ENCODE data around the gene KRTAP10-8.
"Not testable (repeated sequence)": the region's sequence is repeated elsewhere in the genome, so short reads cannot be mapped to it uniquely, and the experiment has no call there.

KRTAP10-8 gene

DNA sequence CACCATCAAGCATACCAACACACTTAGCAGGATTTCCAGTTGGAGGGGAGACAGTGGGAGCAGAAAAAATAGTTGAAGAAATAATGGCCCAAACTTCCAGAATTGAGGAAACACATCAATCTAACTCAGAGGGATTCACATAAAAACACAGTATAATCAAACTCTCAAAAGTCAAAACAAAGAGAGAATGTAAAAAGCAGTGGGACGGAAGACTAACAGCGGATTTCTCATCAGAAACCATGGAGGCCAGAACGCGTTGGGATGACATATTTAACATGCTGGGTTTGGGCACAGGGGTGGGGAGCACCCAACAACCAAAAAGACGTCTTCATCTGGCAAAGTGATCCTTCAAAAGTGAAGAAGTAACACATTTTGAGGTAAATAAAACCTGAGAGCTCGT is 8.0 kb downstream of the KRTAP10-8 start:
- no peak for DNase-seq

DNA sequence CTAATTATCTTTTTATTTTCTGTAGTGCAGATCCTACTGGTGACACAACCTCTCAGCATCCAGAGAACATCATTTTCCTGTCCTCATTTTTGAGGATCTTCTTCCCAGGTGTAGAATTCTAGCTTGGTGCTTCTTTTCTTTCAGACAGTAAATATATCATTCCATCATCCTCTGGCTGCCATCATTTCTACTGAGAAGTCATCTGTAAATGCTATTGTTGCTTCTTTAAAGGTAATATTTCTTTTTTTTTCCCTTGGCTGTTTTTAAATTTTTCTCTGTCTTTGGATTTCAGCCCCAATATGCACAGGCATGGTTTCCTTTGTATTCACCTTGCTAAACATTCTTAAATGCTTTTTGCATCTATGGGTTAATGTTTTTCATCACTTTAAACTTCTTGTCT is 11.7 kb downstream of the KRTAP10-8 start:
- DNase-seq, result no peak

DNA sequence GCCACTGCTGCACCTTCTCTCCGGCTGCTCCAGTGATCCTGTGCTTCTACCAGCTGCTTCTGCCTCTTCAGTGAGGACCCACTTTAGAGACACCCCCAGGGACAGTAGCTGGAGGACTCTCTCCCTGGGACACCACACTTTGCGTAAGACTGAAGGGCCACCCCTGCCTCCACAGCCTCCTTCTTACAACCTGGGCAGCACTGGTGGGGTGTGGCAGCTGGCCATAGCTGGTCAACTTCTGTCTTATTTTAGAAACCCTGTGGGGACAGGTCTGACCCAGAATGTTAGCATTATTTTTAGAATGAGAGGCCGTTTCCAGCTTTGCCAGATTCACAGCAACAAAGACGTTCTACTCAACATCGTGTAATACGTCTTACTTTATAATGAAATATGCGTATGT is 13.9 kb downstream of the KRTAP10-8 start:
- no peak for DNase-seq

DNA sequence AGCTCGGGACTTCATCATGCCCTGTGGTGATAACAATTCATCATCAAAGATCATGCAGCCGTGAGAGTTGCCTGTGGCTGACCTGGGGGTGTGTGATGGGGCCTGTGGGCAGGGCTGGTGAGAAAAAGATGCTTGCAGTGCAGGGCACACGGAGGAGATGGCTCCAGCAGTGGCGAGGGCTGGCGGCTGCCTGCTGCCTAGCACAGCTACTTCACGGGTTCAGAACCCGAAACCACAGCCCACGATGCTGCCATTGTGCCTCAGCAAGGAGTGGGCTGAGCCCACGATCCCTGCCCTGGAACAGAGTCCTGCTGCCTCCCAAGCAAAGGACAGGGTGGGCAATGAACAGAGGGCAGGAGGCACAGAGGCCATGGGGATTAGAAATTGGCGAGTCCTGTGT is 14.4 kb downstream of the KRTAP10-8 start:
- no peak for DNase-seq

- DNase-seq, result no peak
Observed at GRCh38 chr21:44626673-44627143, 14.8 kb downstream of the KRTAP10-8 start, which contains the start of gene KRTAP10-9. KRTAP10-9 (plus strand) TSS chr21:44627093; CDS start chr21:44627172, 79 bp downstream.

DNA sequence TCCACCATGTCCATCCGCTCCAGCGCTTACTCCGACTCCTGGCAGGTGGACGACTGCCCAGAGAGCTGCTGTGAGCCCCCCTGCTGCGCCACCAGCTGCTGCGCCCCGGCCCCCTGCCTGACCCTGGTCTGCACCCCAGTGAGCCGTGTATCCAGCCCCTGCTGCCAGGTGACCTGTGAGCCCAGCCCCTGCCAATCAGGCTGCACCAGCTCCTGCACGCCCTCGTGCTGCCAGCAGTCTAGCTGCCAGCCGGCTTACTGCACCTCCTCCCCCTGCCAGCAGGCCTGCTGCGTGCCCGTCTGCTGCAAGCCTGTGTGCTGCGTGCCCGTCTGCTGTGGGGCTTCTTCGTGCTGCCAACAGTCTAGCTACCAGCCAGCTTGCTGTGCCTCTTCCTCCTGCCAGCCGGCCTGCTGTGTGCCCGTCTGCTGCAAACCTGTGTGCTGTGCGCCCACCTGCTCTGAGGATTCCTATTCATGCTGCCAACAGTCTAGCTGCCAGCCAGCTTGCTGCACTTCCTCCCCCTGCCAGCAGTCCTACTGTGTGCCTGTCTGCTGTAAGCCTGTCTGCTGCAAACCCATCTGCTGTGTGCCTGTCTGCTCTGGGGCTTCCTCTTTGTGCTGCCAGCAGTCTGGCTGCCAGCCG is 15.4 kb downstream of the KRTAP10-8 start:
- DNase-seq, result not testable (repeated sequence)

- not testable (repeated sequence) for DNase-seq
Observed at GRCh38 chr21:44627831-44628233, 16.0 kb downstream of the KRTAP10-8 start.

- no peak for DNase-seq
Observed at GRCh38 chr21:44628707-44629391, 17.0 kb downstream of the KRTAP10-8 start.

DNA sequence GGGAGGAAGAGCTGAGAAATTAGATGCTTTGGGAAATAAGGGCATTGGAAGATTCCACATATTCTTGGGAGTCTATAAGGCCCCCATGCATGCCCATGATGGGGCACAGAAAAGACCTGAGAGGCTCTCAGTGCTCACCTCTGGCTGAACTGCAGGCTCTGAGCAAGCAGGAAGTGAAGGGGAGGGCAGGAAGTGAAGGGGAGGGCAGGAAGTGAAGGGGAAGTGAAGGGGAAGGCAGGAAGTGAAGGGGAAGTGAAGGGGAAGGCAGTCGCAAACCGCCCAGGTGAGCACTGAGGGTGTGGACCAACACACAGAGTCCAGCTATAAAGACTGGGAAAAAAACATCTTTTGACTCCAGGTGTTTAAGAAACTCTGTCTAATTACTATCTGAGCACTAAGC is 18.6 kb downstream of the KRTAP10-8 start:
- no peak for DNase-seq

DNA sequence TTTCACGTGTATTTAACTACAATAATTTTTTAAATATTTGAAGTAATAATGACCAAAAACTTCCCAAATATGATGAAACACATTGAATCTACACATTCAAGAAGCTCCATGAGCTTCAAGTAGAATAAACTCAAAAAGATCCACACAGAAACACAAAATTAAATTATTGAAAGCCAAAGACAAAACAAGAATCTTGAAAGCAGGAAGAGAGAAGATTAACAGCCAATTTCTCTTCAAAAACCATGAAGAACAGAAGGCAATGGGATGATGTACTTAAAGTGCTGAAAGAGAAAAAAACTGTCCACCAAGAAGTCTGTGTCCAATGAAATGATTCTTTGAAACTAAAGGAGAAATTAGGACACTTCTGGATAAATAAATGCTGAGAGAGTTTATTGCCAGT is 20.2 kb downstream of the KRTAP10-8 start:
- no peak for DNase-seq

DNA sequence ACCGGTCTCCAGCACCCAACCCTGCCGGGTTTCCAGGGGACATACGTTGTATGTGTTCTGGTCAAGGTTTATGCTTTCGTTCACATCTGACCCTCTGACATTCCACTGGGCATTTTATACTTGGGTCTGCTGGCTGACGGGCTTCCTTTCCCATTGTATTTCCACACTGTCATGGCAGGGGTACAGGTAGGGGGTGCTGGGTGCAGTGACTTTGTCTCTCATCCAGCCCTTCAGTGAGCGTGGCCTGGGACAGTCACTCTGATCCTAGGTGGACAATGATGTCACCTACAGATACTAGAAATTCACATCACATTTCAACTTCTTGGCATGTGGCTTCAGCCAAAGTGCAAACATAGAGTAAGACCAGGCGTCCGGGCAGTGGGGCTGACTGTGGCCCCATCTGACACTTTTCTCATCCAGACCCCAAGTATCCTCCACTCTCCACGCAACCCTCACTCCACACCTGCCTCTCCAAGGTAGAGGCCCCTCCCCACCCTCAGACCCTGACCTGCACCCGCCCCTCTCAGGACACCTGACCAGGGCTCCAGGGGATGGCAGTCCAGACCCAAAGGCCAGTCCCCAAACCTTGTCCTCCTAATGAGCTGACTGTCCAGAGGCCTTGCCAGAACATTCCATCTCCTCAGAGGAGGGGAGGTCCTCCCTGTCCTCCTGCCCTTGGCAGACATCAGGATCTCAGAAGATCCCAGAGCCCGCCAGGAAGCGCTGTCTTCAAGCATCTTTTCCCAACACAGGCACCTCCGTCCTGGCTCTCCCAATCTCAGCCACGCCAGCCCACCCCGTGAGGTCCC is 24.5 kb downstream of the KRTAP10-8 start:
- no peak for DNase-seq

DNA sequence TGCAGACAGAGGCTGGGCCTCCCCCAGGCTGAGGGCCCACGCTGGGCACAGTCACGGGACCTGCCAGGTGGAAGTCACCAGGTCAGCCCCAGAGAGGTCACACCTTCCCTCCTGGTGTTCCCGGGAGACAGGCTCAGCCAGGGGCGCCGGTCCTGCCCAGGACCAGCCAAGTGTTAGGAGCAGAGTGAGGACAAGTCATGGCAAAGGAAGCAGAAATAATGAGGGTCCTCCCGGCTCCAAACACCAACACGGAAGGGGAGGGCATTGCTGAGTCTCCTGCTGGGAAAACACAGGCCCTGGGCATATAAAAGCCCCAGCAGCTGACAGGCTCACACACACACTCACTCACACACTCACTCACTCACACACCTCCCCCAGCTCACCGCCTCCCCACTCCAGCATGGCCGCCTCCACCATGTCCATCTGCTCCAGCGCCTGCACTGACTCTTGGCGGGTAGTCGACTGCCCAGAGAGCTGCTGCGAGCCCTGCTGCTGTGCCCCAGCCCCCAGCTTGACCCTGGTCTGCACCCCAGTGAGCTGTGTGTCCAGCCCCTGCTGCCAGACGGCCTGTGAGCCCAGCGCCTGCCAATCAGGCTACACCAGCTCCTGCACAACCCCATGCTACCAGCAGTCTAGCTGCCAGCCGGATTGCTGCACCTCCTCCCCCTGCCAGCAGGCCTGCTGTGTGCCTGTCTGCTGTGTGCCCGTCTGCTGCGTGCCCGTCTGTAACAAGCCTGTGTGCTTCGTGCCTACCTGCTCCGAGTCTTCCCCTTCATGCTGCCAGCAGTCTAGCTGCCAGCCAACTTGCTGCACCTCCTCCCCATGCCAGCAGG is 25.4 kb downstream of the KRTAP10-8 start, which contains the start of gene KRTAP10-10:
KRTAP10-10 (plus strand) TSS at position 339 of the 833 bp plus-strand sequence; CDS start at position 401, 62 bp downstream.
- no peak for DNase-seq

DNA sequence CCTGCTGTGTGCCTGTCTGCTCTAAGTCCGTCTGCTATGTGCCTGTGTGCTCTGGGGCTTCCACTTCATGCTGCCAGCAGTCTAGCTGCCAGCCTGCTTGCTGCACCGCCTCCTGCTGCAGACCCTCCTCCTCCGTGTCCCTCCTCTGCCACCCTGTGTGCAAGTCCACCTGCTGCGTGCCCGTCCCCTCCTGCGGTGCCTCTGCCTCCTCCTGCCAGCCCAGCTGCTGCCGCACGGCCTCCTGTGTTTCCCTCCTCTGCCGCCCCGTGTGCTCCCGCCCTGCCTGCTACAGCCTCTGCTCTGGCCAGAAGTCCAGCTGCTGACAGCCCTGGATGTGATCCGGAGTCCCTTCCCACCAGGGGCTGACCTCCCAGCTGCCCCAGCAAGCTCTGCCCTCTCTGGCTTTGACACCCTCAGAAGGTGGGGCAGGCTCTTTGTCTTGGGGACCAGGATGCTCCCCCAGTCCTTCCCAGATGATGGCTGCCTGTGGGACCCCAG is 26.0 kb downstream of the KRTAP10-8 start:
- DNase-seq, result not testable (repeated sequence)

DNA sequence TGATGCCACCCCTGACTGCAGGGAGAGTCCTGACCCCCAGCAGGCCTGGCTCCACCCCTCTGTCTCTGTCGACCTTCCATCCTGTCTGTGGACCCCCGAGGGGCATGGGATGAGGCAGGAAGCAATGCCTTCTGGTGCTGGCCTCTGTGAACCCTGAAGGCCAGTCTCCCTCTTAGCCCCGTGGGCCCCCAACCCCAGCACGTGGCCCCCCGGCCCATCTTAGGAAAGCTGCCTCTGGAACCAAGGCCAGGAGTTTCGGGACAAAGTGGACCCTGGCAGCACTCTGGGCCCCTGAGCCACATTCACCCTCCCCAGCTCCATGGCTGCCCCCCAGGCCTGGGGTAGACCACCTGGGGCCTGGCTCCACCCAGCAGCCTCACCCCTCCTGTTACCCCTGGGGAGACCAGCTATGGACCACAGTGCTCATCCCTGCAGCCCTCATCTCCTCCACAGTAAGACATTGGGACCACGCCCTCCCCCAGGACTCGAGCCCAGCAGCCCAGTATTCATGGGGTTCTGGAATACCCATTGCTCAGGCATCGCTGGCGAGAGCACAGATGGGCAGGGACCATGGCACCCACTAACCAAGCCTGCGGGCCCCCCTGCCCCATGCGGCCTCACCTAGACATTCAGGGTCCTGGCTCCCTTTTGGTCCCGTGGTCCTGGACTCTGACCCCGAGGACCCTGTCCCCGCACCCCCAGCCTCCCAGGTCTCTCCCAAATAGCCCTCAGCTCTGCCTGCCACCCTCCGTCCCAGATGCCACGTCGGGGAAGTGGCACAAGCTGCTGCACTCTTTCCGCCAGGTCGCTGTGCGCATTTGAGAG is 26.8 kb downstream of the KRTAP10-8 start:
- not testable (repeated sequence) for DNase-seq

GRCh38 chr21:44639331-44639655 is 27.4 kb downstream of the KRTAP10-8 start:
- DNase-seq, result no peak

DNA sequence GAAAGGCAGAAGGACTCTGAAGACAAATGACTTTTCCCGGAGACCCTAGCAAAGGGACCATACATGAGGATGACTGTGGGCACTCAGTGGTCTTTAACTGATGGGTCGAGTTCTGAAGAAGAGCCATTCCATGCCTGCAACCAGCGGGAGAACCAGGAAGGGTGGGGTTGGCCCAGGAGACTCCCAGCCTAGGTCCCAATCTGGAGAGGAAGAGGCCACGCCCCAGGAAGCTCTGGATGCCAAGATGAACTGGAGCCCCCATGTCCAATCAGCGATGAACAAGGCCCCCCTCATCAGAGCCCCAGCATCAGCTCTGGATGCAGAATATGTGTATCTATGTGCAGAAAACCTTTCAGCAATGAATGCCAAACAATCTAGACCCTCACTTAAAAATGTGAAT is 28.9 kb downstream of the KRTAP10-8 start:
- DNase-seq, result no peak

DNA sequence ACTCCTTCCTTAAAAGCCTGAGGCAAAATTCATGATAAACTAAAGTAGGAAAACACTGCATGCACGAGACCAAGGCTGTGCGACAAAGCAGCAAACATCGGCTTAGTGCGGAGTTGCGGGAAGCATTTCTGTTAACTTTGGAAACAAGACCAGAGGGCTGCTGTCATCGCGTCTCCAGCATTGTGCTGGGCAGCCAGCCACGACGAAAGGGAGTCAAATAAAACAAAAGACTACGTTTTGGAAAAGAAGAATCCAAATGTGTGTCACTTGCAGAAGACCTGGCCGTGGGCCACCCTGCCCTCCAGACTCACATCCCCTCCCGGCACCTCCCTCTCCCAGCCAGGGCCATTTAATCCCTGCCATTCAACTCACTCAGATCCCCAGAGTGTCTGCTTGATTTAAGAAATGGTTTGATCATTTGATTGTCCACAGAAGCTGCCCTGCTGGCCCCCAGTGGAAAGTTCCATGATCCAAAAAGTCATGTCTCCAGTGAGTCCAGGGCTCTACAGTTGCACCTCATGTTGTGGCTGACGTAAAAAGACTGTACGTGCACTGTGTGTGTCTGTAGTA is 31.9 kb downstream of the KRTAP10-8 start:
- no peak for DNase-seq

- DNase-seq, result no peak
Observed at GRCh38 chr21:44644878-44645277, 33.0 kb downstream of the KRTAP10-8 start.

GRCh38 chr21:44646366-44647221 is 34.7 kb downstream of the KRTAP10-8 start, which contains the start of gene KRTAP10-11:
KRTAP10-11 (plus strand) TSS chr21:44646414; CDS start chr21:44646459, 45 bp downstream.
- not testable (repeated sequence) for DNase-seq

DNA sequence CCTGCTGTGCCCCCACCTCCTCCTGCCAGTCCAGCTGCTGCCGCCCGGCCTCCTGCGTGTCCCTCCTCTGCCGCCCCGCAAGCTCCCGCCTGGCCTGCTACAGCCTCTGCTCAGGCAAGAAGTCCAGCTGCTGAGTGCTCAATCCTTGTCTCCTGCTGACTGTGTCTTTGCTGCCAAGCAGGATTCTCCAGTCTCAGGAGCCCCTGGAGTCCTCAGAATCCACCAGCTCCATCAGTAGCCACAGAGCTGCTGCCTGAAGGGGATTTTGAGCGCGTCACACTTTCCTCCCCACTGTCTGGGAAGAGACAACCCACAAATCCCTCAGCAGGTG is 35.3 kb downstream of the KRTAP10-8 start:
- DNase-seq, result no peak
